Measurements from ENCODE around the gene TSHZ2. TPM values are rescaled to one million over a fixed set of nuclear protein-coding genes. Genes with fewer than 3 reads are reported as not detected.
"Not testable (repeated sequence)": the region's sequence is repeated elsewhere in the genome, so short reads cannot be mapped to it uniquely, and the experiment has no call there.

TSHZ2 gene
- total and polyA plus RNA-seq, 5 donors from 2014 or later, result 1.00 to 41.7 (median 2.1) TPM

- H3K27me3 Mint-ChIP-seq, result peaks cover 20% of the 10 kb centered on the region
- no peak overlapping the region for H3K4me3 Mint-ChIP-seq
- ATAC-seq (ENCODE audit: low read depth in 2 of 2), result no peak
These were observed 563.7 kb downstream of the TSHZ2 start for GRCh38 chr20:53535878-53536277.

DNA sequence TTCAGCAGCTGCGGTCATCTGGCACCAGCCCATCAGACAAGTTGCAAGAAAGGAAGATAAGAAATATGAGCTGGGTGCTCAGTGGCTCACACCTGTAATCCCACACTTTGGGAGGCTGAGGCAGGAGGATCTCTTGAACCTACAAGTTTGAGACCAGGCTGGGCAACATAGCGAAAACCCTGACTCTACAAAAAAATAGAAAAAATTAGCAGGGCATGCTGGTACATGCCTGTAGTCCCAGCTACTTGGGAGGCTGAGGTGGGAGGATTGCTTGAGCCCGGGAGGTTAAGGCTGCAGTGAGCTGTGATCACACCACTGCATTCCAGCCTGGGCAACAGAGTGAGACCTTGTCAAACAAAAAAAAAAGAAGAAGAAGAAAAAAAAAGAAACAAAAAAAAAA lies 564.2 kb downstream of the TSHZ2 start:
- H3K36me3 Mint-ChIP-seq; H3K27me3 ChIP-seq (ENCODE audit: control insufficient read depth, insufficient read depth, low read length); H3K4me1 Mint-ChIP-seq; DNase-seq; H3K27ac Mint-ChIP-seq; H3K4me1 ChIP-seq (ENCODE audit: control insufficient read depth, insufficient read depth, low read length, poor library complexity, severe bottlenecking); H3K4me3 Mint-ChIP-seq; H3K36me3 ChIP-seq (ENCODE audit: control insufficient read depth, insufficient read depth, low read length); H3K4me3 ChIP-seq (ENCODE audit: low read depth, low read length); H3K9me3 Mint-ChIP-seq; ATAC-seq (ENCODE audit: low read depth in 2 of 2); H3K27ac ChIP-seq (ENCODE audit: insufficient read depth, low read length, poor library complexity, severe bottlenecking); H3K9me3 ChIP-seq (ENCODE audit: control insufficient read depth in 2 of 2, low read length in 2 of 2): not testable (repeated sequence)
- peaks cover 20% of the 10 kb centered on the region for H3K27me3 Mint-ChIP-seq

More at GRCh38 chr20:53535878-53536277, 563.7 kb downstream of the TSHZ2 start:
- Mint-ChIP-seq H3K36me3 (no peaks in the 10 kb centered on the region), H3K4me1 (no peaks in the 10 kb centered on the region), H3K9me3 (no peaks in the 10 kb centered on the region), H3K27ac (no peak overlapping the region)
- Histone ChIP-seq H3K27me3 (ENCODE audit: control insufficient read depth, insufficient read depth, low read length) (no peaks in the 10 kb centered on the region), H3K36me3 (ENCODE audit: control insufficient read depth, insufficient read depth, low read length) (no peaks in the 10 kb centered on the region), H3K27ac (ENCODE audit: insufficient read depth, low read length, poor library complexity, severe bottlenecking) (no peak overlapping the region), H3K4me1 (ENCODE audit: control insufficient read depth, insufficient read depth, low read length, poor library complexity, severe bottlenecking) (no peaks in the 10 kb centered on the region), H3K4me3 (ENCODE audit: low read depth, low read length) (no peak overlapping the region), H3K9me3 (ENCODE audit: control insufficient read depth in 2 of 2, low read length in 2 of 2) (no peaks in the 10 kb centered on the region)
- DNase-seq, result no peak

GRCh38 chr20:53539516-53539915 lies 567.4 kb downstream of the TSHZ2 start:
- Mint-ChIP-seq H3K27me3 (peaks cover 9% of the 10 kb centered on the region), H3K36me3 (no peaks in the 10 kb centered on the region), H3K4me3 (no peak overlapping the region), H3K9me3 (no peaks in the 10 kb centered on the region), H3K4me1 (no peaks in the 10 kb centered on the region), H3K27ac (no peak overlapping the region)
- Histone ChIP-seq H3K4me3 (ENCODE audit: low read depth, low read length) (no peak overlapping the region), H3K27ac (ENCODE audit: insufficient read depth, low read length, poor library complexity, severe bottlenecking) (no peak overlapping the region), H3K4me1 (ENCODE audit: control insufficient read depth, insufficient read depth, low read length, poor library complexity, severe bottlenecking) (no peaks in the 10 kb centered on the region), H3K27me3 (ENCODE audit: control insufficient read depth, insufficient read depth, low read length) (no peaks in the 10 kb centered on the region), H3K36me3 (ENCODE audit: control insufficient read depth, insufficient read depth, low read length) (no peaks in the 10 kb centered on the region), H3K9me3 (ENCODE audit: control insufficient read depth in 2 of 2, low read length in 2 of 2) (no peaks in the 10 kb centered on the region)
- no peak for ATAC-seq (ENCODE audit: low read depth in 2 of 2)
- no peak for DNase-seq
